ENCODE measurements around the gene OTOR.

OTOR gene

GRCh38 chr20:16748308-16748900, at the start of gene OTOR:
OTOR (plus strand) TSS chr20:16748358; CDS start chr20:16748402, 44 bp downstream.
- no peak for DNase-seq

GRCh38 chr20:16699293-16699692, 48.9 kb upstream of the OTOR start:
- peak; percentile 5 for DNase-seq

- no peak for DNase-seq
Measured at GRCh38 chr20:16701296-16701695, 46.9 kb upstream of the OTOR start.

GRCh38 chr20:16703570-16703969, 44.6 kb upstream of the OTOR start:
- no peak for DNase-seq

GRCh38 chr20:16707674-16708073, 40.5 kb upstream of the OTOR start:
- no peak for DNase-seq

- DNase-seq: no peak
Measured at GRCh38 chr20:16708602-16709001, 39.6 kb upstream of the OTOR start.

GRCh38 chr20:16709017-16709416, 39.1 kb upstream of the OTOR start:
- DNase-seq: no peak

- no peak for DNase-seq
Measured at GRCh38 chr20:16710781-16711180, 37.4 kb upstream of the OTOR start.

- no peak for DNase-seq
Measured at GRCh38 chr20:16711661-16712258, 36.4 kb upstream of the OTOR start.

- DNase-seq: no peak
Measured at GRCh38 chr20:16712511-16712947, 35.6 kb upstream of the OTOR start.

- no peak for DNase-seq
Measured at GRCh38 chr20:16713066-16713465, 35.1 kb upstream of the OTOR start.

GRCh38 chr20:16714242-16714641, 33.9 kb upstream of the OTOR start:
- no peak for DNase-seq

GRCh38 chr20:16714751-16715150, 33.4 kb upstream of the OTOR start:
- DNase-seq: no peak

- DNase-seq: no peak
Measured at GRCh38 chr20:16719421-16719820, 28.7 kb upstream of the OTOR start.

GRCh38 chr20:16729080-16729479, 19.1 kb upstream of the OTOR start:
- DNase-seq: no peak

- DNase-seq: peak; percentile 81
Measured at GRCh38 chr20:16729565-16730460, 18.3 kb upstream of the OTOR start, which contains the start of gene SNRPB2. SNRPB2 (plus strand) TSS chr20:16730026; CDS start chr20:16731703, 1,677 bp downstream.

- no peak for DNase-seq
Measured at GRCh38 chr20:16732506-16733152, 15.5 kb upstream of the OTOR start.

GRCh38 chr20:16740365-16741072, 7.6 kb upstream of the OTOR start:
- DNase-seq: no peak

- DNase-seq: no peak
Measured at GRCh38 chr20:16744178-16744807, 3.9 kb upstream of the OTOR start.

- no peak for DNase-seq
Measured at GRCh38 chr20:16745204-16745603, 3.0 kb upstream of the OTOR start.

- DNase-seq: no peak
Measured at GRCh38 chr20:16747291-16747811, 807 bp upstream of the OTOR start.

- DNase-seq: no peak
Measured at GRCh38 chr20:16749573-16749972, 1.4 kb downstream of the OTOR start.

Measured in NCI-H524 treated with DMSO at 0.1 percent for 48 hours (cell line).